Caco-2 (cell line): ENCODE data around the gene GDF7. TPM values are rescaled to one million over a fixed set of nuclear protein-coding genes. Genes with fewer than 3 reads are reported as not detected.

Experiments used
- BruUV-seq: library from RNA; stranded (reverse); fragments of 400-500 nt; replicated peaks from 2 replicates; lab custom pipeline; 2021; lab: Mats Ljungman, UMichigan
- CTCF ChIA-PET: fragments of 300-600 bp; sonication (Branson Sonifier 250); formaldehyde crosslinking; loops from one replicate; lab custom pipeline; 2022; ENCODE audit warnings: antibody characterized with exemption; lab: Charles Lee
- POLR2A ChIA-PET: fragments of 300-600 bp; sonication (Branson Sonifier 250); formaldehyde crosslinking; loops from one replicate; lab custom pipeline; 2022; ENCODE audit warnings: antibody characterized with exemption; lab: Charles Lee
- DNase-seq, 2 experiments: peaks; one replicate each; pipeline versions ENCODE4 v3.0.0 to v3.0.0-alpha.2; 2020 to 2022
- H3K27me3 ChIP-seq: replicated peaks from 2 replicates; pipeline ENCODE4 v1.6.0; 2011; ENCODE audit warnings: low read length; ENCODE audit not compliant: control insufficient read depth, insufficient read depth
- H3K36me3 ChIP-seq: 2 replicates; pipeline ENCODE4 v1.5.1; 2011; ENCODE audit warnings: low read length; ENCODE audit not compliant: control insufficient read depth, insufficient read depth
- H3K4me1 ChIP-seq: fragments of 250-450 bp; sonication (Bioruptor Pico); 2 replicates; pipeline ENCODE4 v1.5.1; 2020; ENCODE audit warnings: mild to moderate bottlenecking
- H3K4me3 ChIP-seq: 2 replicates; pipeline ENCODE4 v1.5.1; 2011; ENCODE audit warnings: low read depth, mild to moderate bottlenecking, control low read depth, low read length
- H3K9me3 ChIP-seq: fragments of 250-450 bp; sonication (Bioruptor Pico); 2 replicates; pipeline ENCODE4 v1.5.1; 2020; ENCODE audit warnings: mild to moderate bottlenecking, moderate library complexity
- H3K27ac Mint-ChIP-seq: one replicate; pipeline ENCODE4 v1.8.0; 2022; ENCODE audit warnings: mixed read lengths; ENCODE audit not compliant: unreplicated experiment
- H3K27me3 Mint-ChIP-seq: one replicate; pipeline ENCODE4 v1.8.0; 2022; ENCODE audit warnings: mixed read lengths; ENCODE audit not compliant: insufficient read depth, unreplicated experiment
- H3K36me3 Mint-ChIP-seq: one replicate; pipeline ENCODE4 v1.8.0; 2022; ENCODE audit warnings: mild to moderate bottlenecking, mixed read lengths; ENCODE audit not compliant: insufficient read depth, unreplicated experiment
- H3K4me1 Mint-ChIP-seq: one replicate; pipeline ENCODE4 v1.8.0; 2022; ENCODE audit warnings: low read depth, mixed read lengths; ENCODE audit not compliant: unreplicated experiment
- H3K4me3 Mint-ChIP-seq: one replicate; pipeline ENCODE4 v1.8.0; 2022; ENCODE audit warnings: mild to moderate bottlenecking, moderate library complexity, mixed read lengths; ENCODE audit not compliant: unreplicated experiment
- H3K9me3 Mint-ChIP-seq: one replicate; pipeline ENCODE4 v1.8.0; 2022; ENCODE audit warnings: mixed read lengths; ENCODE audit not compliant: unreplicated experiment
- intact Hi-C: fragments of 100-400 bp; cut with micrococcal nuclease; formaldehyde crosslinking; loops from one replicate; pipeline ENCODE4 v1.10.0; 2022; ENCODE audit not compliant: unreplicated experiment
- total RNA-seq: library from RNA; stranded (reverse); gene quantifications from 2 replicates; pipeline ENCODE4 v1.2.3, GENCODE V29; 2022
- TF ChIP-seq, protein P1 (sequence below), 2 experiments: fragments of 200-600 bp in 1 of 2; IDR thresholded peaks; 1 replicate in 1 of 2; 2 replicates in 1 of 2; pipeline versions ENCODE4 v1.5.1 to v1.8.0; 2011 to 2022; ENCODE audit warnings: antibody characterized with exemption in 1 of 2, control low read depth in 1 of 2, inconsistent platforms in 1 of 2, low read depth in 1 of 2, low read length in 1 of 2, mild to moderate bottlenecking in 1 of 2, moderate library complexity in 1 of 2; ENCODE audit not compliant: insufficient read depth in 1 of 2, severe bottlenecking in 1 of 2, unreplicated experiment in 1 of 2

GDF7 gene
- total RNA-seq, 1 experiment from 2014 or later: 1.7 TPM

DNA sequence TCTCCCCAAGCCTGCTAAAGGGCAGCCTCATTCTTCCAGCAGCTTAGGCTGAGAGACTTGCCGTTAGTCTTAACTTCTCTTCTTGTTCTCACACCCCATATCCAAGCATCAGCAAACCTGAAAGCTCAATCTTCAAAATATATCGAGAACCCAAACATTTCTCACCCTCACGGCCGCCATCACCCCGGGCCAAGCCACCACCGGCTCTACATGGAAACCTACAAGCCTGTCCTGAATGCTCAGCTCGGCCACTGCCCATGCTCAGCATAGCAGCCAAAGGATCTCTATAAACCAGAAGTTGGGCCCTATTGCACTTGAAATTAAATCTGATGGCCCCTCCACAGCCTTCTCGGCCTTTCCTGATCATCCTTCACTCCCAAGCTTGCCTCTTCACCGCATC, 18.1 kb upstream of the GDF7 start:
- ChIA-PET POLR2A (interaction anchor here (0.9 kb wide), 1 partner anchor 202 kb away, joined by 5 read pairs; the partner anchor contains the start of gene RHOB), CTCF (interaction anchor here (1.5 kb wide), 1 partner anchor 237 kb away, joined by 4 read pairs; no protein-coding TSS in a partner anchor)
- no peak for DNase-seq
- TF ChIP-seq, protein P1, sequence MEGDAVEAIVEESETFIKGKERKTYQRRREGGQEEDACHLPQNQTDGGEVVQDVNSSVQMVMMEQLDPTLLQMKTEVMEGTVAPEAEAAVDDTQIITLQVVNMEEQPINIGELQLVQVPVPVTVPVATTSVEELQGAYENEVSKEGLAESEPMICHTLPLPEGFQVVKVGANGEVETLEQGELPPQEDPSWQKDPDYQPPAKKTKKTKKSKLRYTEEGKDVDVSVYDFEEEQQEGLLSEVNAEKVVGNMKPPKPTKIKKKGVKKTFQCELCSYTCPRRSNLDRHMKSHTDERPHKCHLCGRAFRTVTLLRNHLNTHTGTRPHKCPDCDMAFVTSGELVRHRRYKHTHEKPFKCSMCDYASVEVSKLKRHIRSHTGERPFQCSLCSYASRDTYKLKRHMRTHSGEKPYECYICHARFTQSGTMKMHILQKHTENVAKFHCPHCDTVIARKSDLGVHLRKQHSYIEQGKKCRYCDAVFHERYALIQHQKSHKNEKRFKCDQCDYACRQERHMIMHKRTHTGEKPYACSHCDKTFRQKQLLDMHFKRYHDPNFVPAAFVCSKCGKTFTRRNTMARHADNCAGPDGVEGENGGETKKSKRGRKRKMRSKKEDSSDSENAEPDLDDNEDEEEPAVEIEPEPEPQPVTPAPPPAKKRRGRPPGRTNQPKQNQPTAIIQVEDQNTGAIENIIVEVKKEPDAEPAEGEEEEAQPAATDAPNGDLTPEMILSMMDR (IDR thresholded peaks at IDR 0.05; ENCODE audit: insufficient read depth in 1 of 2, low read depth in 1 of 2, low read length in 1 of 2, severe bottlenecking in 1 of 2, unreplicated experiment in 1 of 2): no peak
- H3K9me3 ChIP-seq: no peaks in the 10 kb centered on the region
- H3K36me3 Mint-ChIP-seq: peaks cover 15% of the 10 kb centered on the region
- no peaks in the 10 kb centered on the region for H3K4me1 Mint-ChIP-seq
- no peaks in the 10 kb centered on the region for H3K27me3 ChIP-seq
- H3K4me3 Mint-ChIP-seq: no peak overlapping the region
- intact Hi-C loops: no loop called here
- no peak overlapping the region for H3K27ac Mint-ChIP-seq
- no peak overlapping the region for H3K4me3 ChIP-seq
- H3K9me3 Mint-ChIP-seq: no peaks in the 10 kb centered on the region
- no peaks in the 10 kb centered on the region for H3K27me3 Mint-ChIP-seq
- H3K4me1 ChIP-seq: peaks cover 13% of the 10 kb centered on the region
- BruUV-seq: no TSS peak
- no peaks in the 10 kb centered on the region; the same call in none of the 2 replicates for H3K36me3 ChIP-seq

GRCh38 chr2:20649576-20649975, 17.4 kb upstream of the GDF7 start:
- intact Hi-C loops: no loop called here
- Mint-ChIP-seq H3K27ac (no peak overlapping the region), H3K4me1 (no peaks in the 10 kb centered on the region), H3K9me3 (no peaks in the 10 kb centered on the region), H3K36me3 (peaks cover 9% of the 10 kb centered on the region), H3K27me3 (no peaks in the 10 kb centered on the region), H3K4me3 (peak overlapping the region; percentile 81)
- H3K36me3 ChIP-seq: no peaks in the 10 kb centered on the region; the same call in none of the 2 replicates
- no peak for DNase-seq
- no TSS peak for BruUV-seq
- H3K27me3 ChIP-seq: no peaks in the 10 kb centered on the region
- ChIA-PET POLR2A (interaction anchor here (3.1 kb wide), 1 partner anchor 202 kb away, joined by 33 read pairs; the partner anchor contains the start of gene RHOB), CTCF (interaction anchor here (1.4 to 3.0 kb wide), 3 partner anchors 26 to 253 kb away, joined by 4 to 26 read pairs (median 4); no protein-coding TSS in a partner anchor)
- TF ChIP-seq, protein P1 (IDR thresholded peaks at IDR 0.05; ENCODE audit: insufficient read depth in 1 of 2, low read depth in 1 of 2, low read length in 1 of 2, severe bottlenecking in 1 of 2, unreplicated experiment in 1 of 2): no peak
- no peak overlapping the region for H3K4me3 ChIP-seq
- no peaks in the 10 kb centered on the region for H3K9me3 ChIP-seq
- peaks cover 13% of the 10 kb centered on the region for H3K4me1 ChIP-seq

GRCh38 chr2:20649976-20650375, 17.0 kb upstream of the GDF7 start:
- no peaks in the 10 kb centered on the region; the same call in none of the 2 replicates for H3K36me3 ChIP-seq
- Mint-ChIP-seq H3K27me3 (no peaks in the 10 kb centered on the region), H3K36me3 (peaks cover 5% of the 10 kb centered on the region), H3K4me1 (peaks cover 2% of the 10 kb centered on the region), H3K27ac (peak overlapping the region; percentile 50), H3K4me3 (peak overlapping the region; percentile 81), H3K9me3 (no peaks in the 10 kb centered on the region)
- H3K27me3 ChIP-seq: no peaks in the 10 kb centered on the region
- TF ChIP-seq, protein P1 (IDR thresholded peaks at IDR 0.05; ENCODE audit: insufficient read depth in 1 of 2, low read depth in 1 of 2, low read length in 1 of 2, severe bottlenecking in 1 of 2, unreplicated experiment in 1 of 2): no peak
- no TSS peak for BruUV-seq
- DNase-seq: no peak
- H3K9me3 ChIP-seq: no peaks in the 10 kb centered on the region
- intact Hi-C loops: no loop called here
- CTCF ChIA-PET: interaction anchor here (0.9 to 3.0 kb wide), 12 partner anchors 8 to 258 kb away, joined by 3 to 28 read pairs (median 6); partner anchors contain the start of genes GDF7 and RHOB
- peaks cover 13% of the 10 kb centered on the region for H3K4me1 ChIP-seq
- POLR2A ChIA-PET: interaction anchor here (1.6 to 3.1 kb wide), 3 partner anchors 16 to 203 kb away, joined by 3 to 33 read pairs (median 6); partner anchors contain the start of gene RHOB
- H3K4me3 ChIP-seq: peak overlapping the region; percentile 92
